Skeletal muscle tissue (tissue), 4 donors: Measurements from ENCODE around the gene ATP13A4. TPM values are rescaled to one million over a fixed set of nuclear protein-coding genes. Genes with fewer than 3 reads are reported as not detected.

Experiments
- H3K27ac ChIP-seq: one replicate; pipeline ENCODE4 v1.7.0; 2013; ENCODE audit warnings: mild to moderate bottlenecking, low read depth, low read length, inconsistent platforms
- H3K27me3 ChIP-seq, 3 donors: one replicate each; pipeline ENCODE4 v1.7.0; 2013; ENCODE audit warnings: low read length in 3 of 3; ENCODE audit not compliant: control insufficient read depth in 3 of 3, insufficient read depth in 3 of 3
- H3K36me3 ChIP-seq, 3 donors: one replicate each; pipeline ENCODE4 v1.7.0; 2013; ENCODE audit warnings: low read length in 3 of 3; ENCODE audit not compliant: control insufficient read depth in 3 of 3, insufficient read depth in 3 of 3
- H3K4me1 ChIP-seq, 3 donors: one replicate each; pipeline ENCODE4 v1.7.0; 2013; ENCODE audit warnings: low read length in 3 of 3, mild to moderate bottlenecking in 3 of 3; ENCODE audit not compliant: control insufficient read depth in 3 of 3, insufficient read depth in 3 of 3
- H3K4me3 ChIP-seq, 3 donors: one replicate each; pipeline ENCODE4 v1.7.0; 2013; ENCODE audit warnings: low read length in 3 of 3
- H3K9ac ChIP-seq, 3 donors: one replicate each; pipeline ENCODE4 v1.7.0; 2013; ENCODE audit warnings: low read length in 3 of 3, mild to moderate bottlenecking in 3 of 3, moderate library complexity in 2 of 3, low read depth in 1 of 3
- H3K9me3 ChIP-seq, 3 donors: one replicate each; pipeline ENCODE4 v1.7.0; 2013; ENCODE audit warnings: low read length in 3 of 3; ENCODE audit not compliant: control insufficient read depth in 3 of 3
- total RNA-seq: library from RNA; depleted of rRNA; stranded (reverse); fragments of >200 nt; gene quantifications from one replicate; pipeline ENCODE4 v1.2.3, GENCODE V29; 2014
- donor health status: Osteomylitis.

The ATP13A4 gene
- 1.6 TPM for total RNA-seq

GRCh38 chr3:193554811-193555210, at the start of gene ATP13A4:
Gene ATP13A4 (minus strand): TSS chr3:193554895. CDS start chr3:193554799, 96 bp downstream.
- no peaks in the 10 kb centered on the region for H3K27me3 ChIP-seq
- H3K27ac ChIP-seq: no peak within 1 kb of the TSS
- no peak within 1 kb of the TSS for H3K9ac ChIP-seq
- no peak within 1 kb of the TSS for H3K4me3 ChIP-seq
- H3K9me3 ChIP-seq: no peaks in the 10 kb centered on the region
- no peaks in the 10 kb centered on the region for H3K36me3 ChIP-seq
- no peaks in the 10 kb centered on the region for H3K4me1 ChIP-seq

GRCh38 chr3:193599393-193599792, 44.7 kb upstream of the ATP13A4 start:
- no peak overlapping the region for H3K9ac ChIP-seq
- no peak overlapping the region for H3K4me3 ChIP-seq
- H3K4me1 ChIP-seq: peaks cover 2 to 13% (median 3%) of the 10 kb centered on the region in 3 donors
- no peak overlapping the region for H3K27ac ChIP-seq
- H3K27me3 ChIP-seq: no peaks in the 10 kb centered on the region
- H3K9me3 ChIP-seq: no peaks in the 10 kb centered on the region
- H3K36me3 ChIP-seq: peaks cover 3 to 12% (median 5%) of the 10 kb centered on the region in 3 donors

GRCh38 chr3:193598202-193598601, 43.5 kb upstream of the ATP13A4 start:
- Histone ChIP-seq H3K27me3 (no peaks in the 10 kb centered on the region), H3K4me1 (peaks cover 6 to 18% (median 7%) of the 10 kb centered on the region in 3 donors)

GRCh38 chr3:193595939-193596487, 41.3 kb upstream of the ATP13A4 start:
- Histone ChIP-seq H3K9me3 (no peaks in the 10 kb centered on the region), H3K27me3 (no peaks in the 10 kb centered on the region), H3K9ac (no peak overlapping the region), H3K4me1 (peaks cover 12 to 24% (median 13%) of the 10 kb centered on the region in 3 donors), H3K36me3 (peaks cover 3 to 8% (median 5%) of the 10 kb centered on the region in 3 donors), H3K4me3 (no peak overlapping the region), H3K27ac (no peak overlapping the region)

More at GRCh38 chr3:193598202-193598601, 43.5 kb upstream of the ATP13A4 start:
- Histone ChIP-seq H3K9ac (no peak overlapping the region), H3K27ac (no peak overlapping the region), H3K4me3 (no peak overlapping the region), H3K36me3 (peaks cover 3 to 10% (median 5%) of the 10 kb centered on the region in 3 donors), H3K9me3 (no peaks in the 10 kb centered on the region)

- Histone ChIP-seq H3K36me3 (peaks cover 3 to 8% (median 5%) of the 10 kb centered on the region in 3 donors), H3K4me3 (peak overlapping the region in 1 of 3 donors; percentile 23), H3K27me3 (no peaks in the 10 kb centered on the region), H3K4me1 (peaks cover 12 to 24% (median 13%) of the 10 kb centered on the region in 3 donors), H3K27ac (no peak overlapping the region), H3K9me3 (no peaks in the 10 kb centered on the region), H3K9ac (peak overlapping the region in 1 of 3 donors; percentile 54)
These were observed 40.4 kb upstream of the ATP13A4 start for GRCh38 chr3:193594946-193595689.

GRCh38 chr3:193593668-193594030, 39.0 kb upstream of the ATP13A4 start:
- Histone ChIP-seq H3K4me1 (peaks cover 12 to 24% (median 13%) of the 10 kb centered on the region in 3 donors), H3K36me3 (peaks cover 2 to 6% (median 3%) of the 10 kb centered on the region in 3 donors), H3K9me3 (no peaks in the 10 kb centered on the region), H3K27ac (peak overlapping the region; percentile 91), H3K27me3 (no peaks in the 10 kb centered on the region), H3K9ac (peak overlapping the region; percentile 88 to 99 (median 98)), H3K4me3 (peak overlapping the region; percentile 69 to 93 (median 90))

- H3K36me3 ChIP-seq: peaks cover 0 to 3% (median 2%) of the 10 kb centered on the region in 3 donors
- no peaks in the 10 kb centered on the region for H3K27me3 ChIP-seq
- H3K9me3 ChIP-seq: no peaks in the 10 kb centered on the region
- H3K9ac ChIP-seq: peak within 1 kb of the TSS; percentile 88 to 99 (median 98)
- peak within 1 kb of the TSS; percentile 69 to 93 (median 90) for H3K4me3 ChIP-seq
- H3K27ac ChIP-seq: peak within 1 kb of the TSS; percentile 91
- peaks cover 12 to 24% (median 13%) of the 10 kb centered on the region in 3 donors for H3K4me1 ChIP-seq
These were observed 38.4 kb upstream of the ATP13A4 start, which contains the start of gene OPA1 for GRCh38 chr3:193592841-193593667. Gene OPA1 (plus strand): TSS chr3:193593208. CDS start chr3:193593378, 170 bp downstream.

- Histone ChIP-seq H3K9me3 (no peaks in the 10 kb centered on the region), H3K27me3 (no peaks in the 10 kb centered on the region), H3K36me3 (no peaks in the 10 kb centered on the region), H3K4me1 (peaks cover 12 to 20% (median 13%) of the 10 kb centered on the region in 3 donors), H3K4me3 (no peak overlapping the region), H3K9ac (no peak overlapping the region), H3K27ac (no peak overlapping the region)
These were observed 35.6 kb upstream of the ATP13A4 start for GRCh38 chr3:193590088-193590856.

- Histone ChIP-seq H3K36me3 (no peaks in the 10 kb centered on the region), H3K9ac (no peak overlapping the region), H3K4me1 (peaks cover 10 to 13% (median 12%) of the 10 kb centered on the region in 3 donors), H3K27ac (no peak overlapping the region), H3K9me3 (no peaks in the 10 kb centered on the region), H3K27me3 (no peaks in the 10 kb centered on the region), H3K4me3 (no peak overlapping the region)
These were observed 34.9 kb upstream of the ATP13A4 start for GRCh38 chr3:193589616-193590015.
